SJSA1 (cell line): ENCODE measurements around the gene EFNA3. TPM values are rescaled to one million over a fixed set of nuclear protein-coding genes. Genes with fewer than 3 reads are reported as not detected.
"Not testable (repeated sequence)": the region's sequence is repeated elsewhere in the genome, so short reads cannot be mapped to it uniquely, and the experiment has no call there.

Experiments
- DNase-seq, 2 experiments: peaks; one replicate each; pipeline ENCODE4 v3.0.0-alpha.2; 2015 to 2020; ENCODE audit warnings: low spot score in 2 of 2, low read depth in 1 of 2
- H3K27ac ChIP-seq: fragments of 250-450 bp; sonication (Bioruptor Pico); 2 replicates; pipeline ENCODE4 v1.5.1; 2020; ENCODE audit warnings: mild to moderate bottlenecking, moderate library complexity
- H3K27me3 ChIP-seq: fragments of 250-450 bp; sonication (Bioruptor Pico); replicated peaks from 2 replicates; pipeline ENCODE4 v1.5.1; 2020; ENCODE audit warnings: mild to moderate bottlenecking, moderate library complexity
- H3K36me3 ChIP-seq: fragments of 250-450 bp; sonication (Bioruptor Pico); 2 replicates; pipeline ENCODE4 v1.5.1; 2020; ENCODE audit warnings: mild to moderate bottlenecking
- H3K4me1 ChIP-seq: fragments of 250-450 bp; sonication (Bioruptor Pico); replicated peaks from 2 replicates; pipeline ENCODE4 v1.6.1; 2021; ENCODE audit warnings: mild to moderate bottlenecking
- H3K4me3 ChIP-seq: fragments of 250-450 bp; sonication (Bioruptor Pico); 2 replicates; pipeline ENCODE4 v1.5.1; 2020; ENCODE audit warnings: mild to moderate bottlenecking
- H3K9me3 ChIP-seq: fragments of 250-450 bp; sonication (Bioruptor Pico); replicated peaks from 2 replicates; pipeline ENCODE4 v1.5.1; 2020; ENCODE audit warnings: mild to moderate bottlenecking
- total RNA-seq: library from RNA; depleted of rRNA; stranded (reverse); fragments of >200 nt; shearing (Covaris generic); gene quantifications from 2 replicates; pipeline ENCODE4 v1.2.3, GENCODE V29; 2014

EFNA3 gene
- total RNA-seq, 1 experiment from 2014 or later = 0.21 TPM

DNA sequence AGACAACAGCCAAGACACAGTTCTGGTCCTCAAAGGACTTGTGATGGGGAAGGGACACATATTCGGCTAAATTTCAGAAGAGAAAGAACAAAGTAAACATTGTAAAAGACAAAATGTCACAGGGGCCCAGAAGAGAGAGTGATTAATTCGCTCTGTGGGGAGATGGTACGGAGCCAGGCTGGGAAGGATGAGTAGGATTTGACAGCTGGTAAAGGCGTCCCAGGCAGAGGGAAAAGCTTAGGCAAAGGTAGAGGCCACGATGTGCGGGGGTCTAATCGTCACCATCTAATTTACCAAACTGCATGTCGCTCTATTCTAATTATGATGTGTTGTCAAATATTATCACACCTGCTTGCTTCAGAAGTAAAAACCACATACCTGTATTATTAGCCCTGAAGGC lies 31.7 kb downstream of the EFNA3 start:
- DNase-seq = no peak
- Histone ChIP-seq H3K4me3 (no peak overlapping the region), H3K27me3 (no peaks in the 10 kb centered on the region), H3K4me1 (peaks cover 14% of the 10 kb centered on the region), H3K36me3 (no peaks in the 10 kb centered on the region), H3K27ac (no peak overlapping the region), H3K9me3 (no peaks in the 10 kb centered on the region)

DNA sequence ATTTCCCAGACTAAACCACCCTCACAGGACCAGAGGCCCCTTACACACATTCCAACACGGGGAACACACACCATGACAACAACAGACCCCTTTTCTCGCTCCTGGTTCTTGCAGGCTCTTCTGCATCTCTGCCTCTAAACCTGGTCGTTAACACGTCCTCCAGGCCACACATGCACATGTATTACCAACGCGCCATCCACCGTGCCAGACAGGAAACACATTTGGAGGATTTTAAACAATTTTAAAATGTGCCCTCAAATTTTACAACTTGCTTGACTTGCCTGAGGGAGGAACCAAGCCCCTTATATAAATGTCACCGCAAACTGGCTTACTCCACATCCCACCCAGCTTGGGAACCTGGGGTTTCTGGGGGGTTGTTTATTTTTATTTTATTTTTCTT lies 32.2 kb downstream of the EFNA3 start:
- H3K9me3 ChIP-seq = no peaks in the 10 kb centered on the region
- peaks cover 14% of the 10 kb centered on the region for H3K4me1 ChIP-seq
- H3K27ac ChIP-seq = no peak overlapping the region
- DNase-seq = no peak
- no peaks in the 10 kb centered on the region for H3K36me3 ChIP-seq
- H3K27me3 ChIP-seq = no peaks in the 10 kb centered on the region
- no peak overlapping the region for H3K4me3 ChIP-seq

DNA sequence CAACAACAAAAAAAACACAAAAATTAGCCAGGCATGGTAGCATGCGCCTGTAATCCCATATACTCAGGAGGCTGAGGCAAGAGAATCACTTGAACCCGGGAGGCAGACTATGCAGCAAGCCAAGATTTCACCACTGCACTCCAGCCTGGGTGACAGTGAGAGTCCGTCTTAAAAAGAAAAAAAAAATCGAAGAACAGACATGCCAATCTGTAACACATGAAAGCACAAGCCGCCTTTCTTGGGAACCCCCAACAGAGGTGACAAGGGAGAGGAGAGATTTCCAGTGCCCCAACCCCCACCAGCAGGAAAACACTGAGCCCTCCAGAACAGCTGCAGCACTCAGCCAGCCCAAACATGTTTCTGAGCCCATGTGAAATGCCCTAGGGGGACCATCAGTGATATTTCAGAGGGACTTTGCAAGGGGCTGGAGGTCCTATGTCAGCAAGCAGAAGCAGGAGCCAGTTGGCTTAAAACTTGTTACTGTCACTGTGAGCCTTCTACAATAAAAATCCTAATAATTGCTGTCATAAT lies 34.9 kb downstream of the EFNA3 start:
- Histone ChIP-seq H3K9me3 (no peaks in the 10 kb centered on the region), H3K4me3 (no peak overlapping the region), H3K36me3 (no peaks in the 10 kb centered on the region), H3K4me1 (peaks cover 14% of the 10 kb centered on the region), H3K27me3 (no peaks in the 10 kb centered on the region), H3K27ac (no peak overlapping the region)
- DNase-seq = no peak

DNA sequence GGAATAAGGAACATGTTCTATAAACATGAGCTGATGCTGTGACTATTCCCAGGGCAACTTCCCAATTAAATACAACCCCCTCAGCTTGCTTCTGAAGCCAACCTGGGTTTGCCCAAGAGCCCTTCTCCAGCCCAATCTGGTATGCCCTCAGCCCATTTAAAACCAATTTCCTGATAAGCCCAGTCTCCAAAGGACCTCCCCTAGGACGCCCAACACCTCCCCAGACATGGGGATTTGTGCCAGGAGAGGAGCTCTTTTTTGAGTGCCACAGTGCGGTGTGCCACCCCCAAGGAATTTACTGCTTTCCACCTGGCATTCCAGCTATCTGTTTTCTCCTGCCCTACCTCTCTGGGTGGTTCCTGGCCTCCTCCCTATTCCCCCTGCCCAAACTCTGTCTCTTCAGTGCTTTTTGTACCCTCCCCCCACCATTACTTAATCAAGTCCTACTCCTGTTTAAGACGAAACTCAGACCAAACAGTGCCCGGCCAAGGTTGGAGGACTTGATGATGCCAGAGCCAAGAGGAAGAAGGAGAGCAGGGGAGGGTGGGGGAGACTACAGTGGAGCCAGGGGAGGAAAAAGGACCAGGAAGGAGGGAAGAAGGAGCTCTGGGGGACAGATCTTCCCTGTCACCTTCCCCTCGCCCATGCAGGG lies 37.6 kb downstream of the EFNA3 start:
- H3K27ac ChIP-seq = no peak overlapping the region
- H3K4me3 ChIP-seq = no peak overlapping the region
- H3K36me3 ChIP-seq = no peaks in the 10 kb centered on the region
- peaks cover 7% of the 10 kb centered on the region for H3K4me1 ChIP-seq
- H3K27me3 ChIP-seq = 0 out of 2 replicates have a peak, but pooled peaks cover 11% of the 10 kb centered on the region
- no peak for DNase-seq
- no peaks in the 10 kb centered on the region for H3K9me3 ChIP-seq

DNA sequence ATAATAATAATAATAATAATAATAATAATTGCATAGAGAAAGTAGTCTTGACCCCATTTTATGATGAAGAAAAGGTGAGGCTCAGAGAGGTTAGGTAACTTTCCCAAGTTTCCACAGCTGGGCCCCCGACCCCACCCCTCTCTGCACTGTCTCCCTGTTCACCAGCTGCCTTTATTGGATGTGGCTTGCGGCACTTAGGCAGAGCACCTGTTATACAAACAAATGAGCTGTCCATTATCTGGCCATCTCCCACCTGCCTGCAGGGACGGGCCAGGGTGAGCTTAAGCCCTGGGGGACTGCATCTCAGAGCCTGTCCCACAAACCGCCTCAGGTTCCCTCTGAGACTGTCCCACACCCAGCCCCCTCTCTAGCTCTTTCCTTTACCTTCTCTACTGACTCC lies 39.0 kb downstream of the EFNA3 start:
- Histone ChIP-seq H3K27ac (no peak overlapping the region), H3K4me3 (no peak overlapping the region), H3K27me3 (0 out of 2 replicates have a peak, but pooled peaks cover 11% of the 10 kb centered on the region), H3K9me3 (no peaks in the 10 kb centered on the region), H3K4me1 (no peaks in the 10 kb centered on the region), H3K36me3 (no peaks in the 10 kb centered on the region)
- DNase-seq = no peak

DNA sequence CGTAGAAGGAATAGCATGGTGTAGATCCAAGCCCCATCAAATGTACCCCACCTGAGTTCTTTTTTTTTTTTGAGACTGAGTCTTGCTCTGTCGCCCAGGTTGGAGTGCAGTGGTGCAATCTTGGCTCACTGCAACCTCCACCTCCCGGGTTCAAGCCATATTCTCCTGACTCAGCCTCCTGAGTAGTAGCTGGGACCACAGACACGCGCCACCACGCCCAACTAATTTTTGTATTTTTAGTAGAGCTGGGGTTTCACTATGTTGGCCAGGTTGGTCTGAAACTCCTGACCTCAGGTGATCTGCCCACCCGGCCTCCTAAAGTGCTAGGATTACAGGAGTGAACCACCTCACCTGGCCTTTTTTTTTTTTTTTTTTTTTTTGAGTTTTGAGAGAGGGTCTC lies 39.5 kb downstream of the EFNA3 start:
- not testable (repeated sequence) for H3K36me3 ChIP-seq, DNase-seq, H3K4me1 ChIP-seq, H3K9me3 ChIP-seq, H3K27ac ChIP-seq, H3K4me3 ChIP-seq
- 0 out of 2 replicates have a peak, but pooled peaks cover 11% of the 10 kb centered on the region for H3K27me3 ChIP-seq

DNA sequence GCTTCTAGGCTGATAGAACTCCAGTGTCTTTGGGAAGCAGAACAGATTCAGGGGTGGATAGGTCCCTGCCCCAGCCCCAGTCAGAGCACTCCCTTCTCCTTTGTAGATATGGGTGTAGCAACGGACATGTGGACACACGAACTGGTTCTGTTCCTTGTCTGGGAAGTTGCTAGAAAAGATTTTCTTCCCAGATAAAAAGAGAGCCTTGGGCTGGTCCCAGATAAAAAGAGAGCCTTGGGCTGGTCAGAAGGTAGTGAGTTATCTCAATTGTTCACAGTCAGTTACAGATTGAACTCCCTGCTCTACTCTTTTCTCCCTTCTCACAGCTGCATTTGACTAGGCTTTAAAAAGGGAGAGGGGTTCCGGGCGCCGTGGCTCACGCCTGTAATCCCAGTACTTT lies 41.6 kb downstream of the EFNA3 start:
- H3K4me3 ChIP-seq = no peak overlapping the region
- 0 out of 2 replicates have a peak, but pooled peaks cover 11% of the 10 kb centered on the region for H3K27me3 ChIP-seq
- DNase-seq = no peak
- peaks cover 18% of the 10 kb centered on the region for H3K4me1 ChIP-seq
- no peaks in the 10 kb centered on the region for H3K36me3 ChIP-seq
- H3K9me3 ChIP-seq = no peaks in the 10 kb centered on the region
- no peak overlapping the region for H3K27ac ChIP-seq

DNA sequence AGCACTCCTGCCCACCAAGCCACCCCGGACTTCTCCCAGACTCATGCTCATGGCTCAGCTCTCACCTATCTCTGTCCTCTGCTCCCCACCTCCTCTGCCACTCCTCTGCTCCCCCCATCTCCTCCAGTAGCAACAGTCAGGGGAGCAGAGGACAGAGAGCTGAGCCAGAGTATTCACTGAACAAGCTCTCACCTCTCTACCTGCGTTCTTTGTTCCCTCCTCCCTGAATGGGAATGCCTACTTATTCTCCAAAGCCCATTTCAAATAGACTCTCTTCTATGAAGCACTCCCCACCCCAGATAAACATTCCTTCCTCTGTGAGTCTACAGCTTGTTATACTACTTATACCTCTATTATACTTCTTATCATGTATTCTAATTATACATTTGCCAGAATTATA lies 42.6 kb downstream of the EFNA3 start:
- no peak overlapping the region for H3K27ac ChIP-seq
- no peak for DNase-seq
- peaks cover 28% of the 10 kb centered on the region for H3K4me1 ChIP-seq
- no peaks in the 10 kb centered on the region for H3K9me3 ChIP-seq
- peaks cover 16% of the 10 kb centered on the region for H3K27me3 ChIP-seq
- no peak overlapping the region for H3K4me3 ChIP-seq
- H3K36me3 ChIP-seq = no peaks in the 10 kb centered on the region

DNA sequence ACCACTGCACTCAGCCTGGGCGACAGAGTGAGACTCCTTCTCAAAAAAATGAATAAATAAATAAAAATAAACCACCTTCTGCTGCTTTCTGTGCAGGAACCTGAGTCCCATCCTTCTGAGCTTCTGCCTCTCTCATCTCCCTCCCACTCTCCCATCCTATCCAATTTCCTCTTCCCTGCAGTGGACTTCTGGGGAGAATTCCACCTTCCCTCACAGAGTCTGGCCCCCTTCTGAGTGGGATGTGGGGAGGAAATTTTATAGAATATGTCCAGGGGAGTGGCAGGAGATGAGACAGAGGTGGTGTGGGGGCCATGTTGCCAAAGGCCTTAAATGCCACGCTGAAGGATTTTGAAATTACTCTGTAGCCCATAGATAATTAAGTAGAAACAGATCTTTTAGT lies 43.7 kb downstream of the EFNA3 start:
- Histone ChIP-seq H3K36me3 (no peaks in the 10 kb centered on the region), H3K4me3 (no peak overlapping the region), H3K27ac (no peak overlapping the region), H3K9me3 (no peaks in the 10 kb centered on the region), H3K4me1 (peaks cover 39% of the 10 kb centered on the region), H3K27me3 (peaks cover 24% of the 10 kb centered on the region)
- DNase-seq = no peak

DNA sequence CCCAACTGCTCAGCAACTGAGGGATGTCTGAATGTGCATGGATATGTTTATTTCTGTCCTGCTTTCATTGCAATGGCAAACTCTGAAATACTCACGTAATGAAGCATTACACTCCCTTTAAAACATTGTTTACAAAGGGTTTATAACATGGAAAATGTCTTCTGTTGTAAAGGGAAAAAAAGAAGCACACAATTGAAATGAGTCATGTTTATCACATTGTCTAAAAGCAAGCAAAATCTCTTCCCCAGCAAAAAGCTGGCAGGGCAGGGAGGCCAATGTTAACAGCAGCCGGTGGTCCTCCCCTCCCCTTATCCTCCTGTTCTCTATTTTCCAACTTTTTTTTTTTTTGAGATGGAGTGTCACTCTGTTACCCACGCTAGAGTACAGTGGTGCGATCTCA lies 45.2 kb downstream of the EFNA3 start:
- H3K4me3 ChIP-seq = no peak overlapping the region
- no peaks in the 10 kb centered on the region for H3K9me3 ChIP-seq
- H3K27ac ChIP-seq = peak overlapping the region; percentile 12
- peak; percentile 76 to 84 for DNase-seq
- H3K4me1 ChIP-seq = peaks cover 52% of the 10 kb centered on the region
- peaks cover 33% of the 10 kb centered on the region for H3K27me3 ChIP-seq
- no peaks in the 10 kb centered on the region for H3K36me3 ChIP-seq

DNA sequence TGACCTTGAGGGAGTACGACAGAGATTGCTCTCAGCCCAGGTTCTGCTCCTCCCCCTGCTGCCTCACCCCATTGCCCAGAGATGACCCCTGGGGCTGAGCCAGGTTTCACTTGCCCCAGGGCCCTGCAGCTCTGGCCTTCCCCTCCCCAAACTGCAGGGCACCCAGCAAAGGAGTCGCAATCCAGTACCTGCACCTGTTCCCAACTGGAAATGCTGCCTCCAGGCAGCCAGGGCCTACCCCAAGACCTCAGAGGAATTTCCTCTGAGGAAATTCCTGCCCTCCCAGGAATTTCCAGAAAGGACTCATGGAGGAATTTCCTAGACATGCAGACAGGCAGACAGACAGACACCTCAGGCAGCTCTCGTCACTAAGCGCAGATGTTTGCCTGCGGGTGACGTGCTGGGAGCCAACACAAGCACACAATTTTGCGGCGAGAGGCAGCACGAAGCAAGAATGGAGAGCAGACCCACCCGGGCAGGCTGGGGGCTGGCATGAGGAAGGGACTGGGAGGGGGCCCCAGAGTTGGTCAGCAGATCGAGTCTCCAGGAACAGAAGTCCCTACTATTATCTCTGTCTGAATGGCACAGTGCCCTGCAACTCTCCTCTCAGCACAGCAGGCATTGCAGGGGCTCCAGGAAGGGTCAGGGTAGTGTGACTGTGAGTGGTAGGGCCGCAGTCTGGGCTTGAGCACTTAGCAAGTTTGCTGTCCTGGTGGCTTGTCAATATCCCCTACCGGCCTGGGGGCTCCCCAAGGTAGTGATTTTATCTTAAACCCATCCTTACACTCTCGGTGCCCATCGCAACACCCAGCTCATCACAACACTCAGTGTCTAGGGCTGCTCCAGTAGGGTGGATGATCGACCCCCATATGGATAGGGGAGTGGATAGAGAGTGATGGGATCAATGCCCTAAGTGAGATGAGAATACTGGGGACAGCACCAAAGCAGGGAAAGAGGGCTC lies 46.1 kb downstream of the EFNA3 start:
- H3K27ac ChIP-seq = peak overlapping the region; percentile 12
- DNase-seq = peak; percentile 80 to 85

DNA sequence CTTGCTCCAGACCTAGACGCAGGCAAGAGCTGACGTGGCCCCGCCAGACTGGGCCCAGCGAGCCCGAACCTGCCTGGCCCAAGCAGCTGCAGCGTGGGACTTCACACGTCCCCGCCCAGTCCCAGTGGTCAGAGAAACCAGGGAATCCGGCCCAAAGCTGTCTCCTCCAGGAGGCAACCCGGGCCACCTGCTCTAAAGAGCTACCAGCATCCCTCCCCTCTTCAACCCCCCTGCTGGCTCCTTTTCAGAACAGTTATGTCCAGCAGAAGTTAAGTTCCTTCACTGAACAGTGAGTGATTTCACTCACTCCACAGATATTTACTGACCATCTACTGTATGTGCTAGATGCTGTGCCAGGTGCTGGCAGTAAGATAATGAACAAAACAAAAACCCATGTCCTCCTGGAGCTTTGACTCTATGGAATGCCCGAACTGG lies 46.9 kb downstream of the EFNA3 start:
- Histone ChIP-seq H3K27ac (no peak overlapping the region), H3K27me3 (peaks cover 23% of the 10 kb centered on the region), H3K9me3 (no peaks in the 10 kb centered on the region), H3K4me3 (no peak overlapping the region), H3K4me1 (peaks cover 65% of the 10 kb centered on the region), H3K36me3 (no peaks in the 10 kb centered on the region)
- no peak for DNase-seq

More for the DNA sequence above, 46.1 kb downstream of the EFNA3 start:
- peaks cover 62% of the 10 kb centered on the region for H3K4me1 ChIP-seq
- H3K36me3 ChIP-seq = no peaks in the 10 kb centered on the region
- no peaks in the 10 kb centered on the region for H3K9me3 ChIP-seq
- H3K27me3 ChIP-seq = peaks cover 29% of the 10 kb centered on the region
- H3K4me3 ChIP-seq = no peak overlapping the region

DNA sequence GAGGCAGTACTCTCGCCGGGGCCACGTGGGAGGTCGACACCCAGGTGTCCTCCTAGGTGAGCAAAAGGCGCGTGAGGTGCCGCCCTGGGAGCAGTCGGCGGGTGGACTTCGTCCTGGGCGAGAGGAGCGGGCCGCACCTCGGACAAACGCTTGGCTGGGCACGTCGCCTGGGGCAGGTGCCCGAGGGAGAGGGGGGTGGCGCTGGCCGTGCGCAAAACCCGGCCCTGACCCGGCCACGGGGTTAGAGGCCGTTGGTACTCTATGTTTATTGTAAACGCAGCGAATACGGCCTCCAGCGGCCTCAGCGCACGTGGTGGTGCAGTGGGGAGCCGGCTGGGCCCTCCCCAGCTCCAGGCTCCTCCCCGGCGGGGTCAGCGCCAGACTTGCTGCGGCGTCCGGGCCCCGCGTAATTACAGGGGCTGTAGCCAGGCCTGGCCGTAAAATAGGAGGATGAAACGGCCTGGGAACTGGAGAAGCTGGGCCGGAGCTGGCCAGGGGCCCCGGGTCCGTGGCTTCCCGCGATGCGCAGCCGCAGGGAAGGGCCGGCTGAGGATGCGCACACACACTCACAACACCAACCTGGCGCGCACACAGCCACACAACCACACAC lies 47.4 kb downstream of the EFNA3 start:
- H3K4me3 ChIP-seq = peak overlapping the region; percentile 37; the same call in 1 of the 2 replicates
- no peaks in the 10 kb centered on the region for H3K9me3 ChIP-seq
- no peak overlapping the region for H3K27ac ChIP-seq
- peaks cover 65% of the 10 kb centered on the region for H3K4me1 ChIP-seq
- H3K27me3 ChIP-seq = peaks cover 23% of the 10 kb centered on the region
- peak in 1 of 2 experiments; percentile 26 for DNase-seq
- no peaks in the 10 kb centered on the region for H3K36me3 ChIP-seq
